HepG2 (cell line): Measurements from ENCODE around the gene IKZF3. TPM values are rescaled to one million over a fixed set of nuclear protein-coding genes. Genes with fewer than 3 reads are reported as not detected.

Experiments
- ATF4 ChIP-seq, 2 experiments: fragments of 450-650 bp in 1 of 2; sonication (generic) in 1 of 2; formaldehyde crosslinking; IDR thresholded peaks; 2 replicates each; pipeline versions ENCODE4 v1.5.0 to v1.8.0; 2020 to 2022; ENCODE audit warnings: mild to moderate bottlenecking in 1 of 2, missing genetic modification reagents in 1 of 2
- ATRX ChIP-seq: sonication (generic); formaldehyde crosslinking; IDR thresholded peaks from 2 replicates; pipeline ENCODE4 v1.4.0; 2020; ENCODE audit warnings: missing genetic modification reagents, borderline replicate concordance
- BATF2 ChIP-seq: sonication (generic); formaldehyde crosslinking; IDR thresholded peaks from 2 replicates; pipeline ENCODE4 v1.8.0; 2022; ENCODE audit warnings: mild to moderate bottlenecking, missing genetic modification reagents, moderate library complexity
- FOXA3 ChIP-seq: IDR thresholded peaks from 2 replicates; pipeline ENCODE4 v1.6.1; 2016; ENCODE audit warnings: missing genetic modification reagents, missing compliant biosample characterization
- KLF11 ChIP-seq: IDR thresholded peaks from 2 replicates; pipeline ENCODE4 v1.6.1; 2016; ENCODE audit warnings: missing compliant biosample characterization
- MAFG ChIP-seq: sonication (generic); formaldehyde crosslinking; IDR thresholded peaks from 2 replicates; pipeline ENCODE4 v1.5.1; 2020; ENCODE audit warnings: mild to moderate bottlenecking, missing genetic modification reagents
- REST ChIP-seq, 2 experiments: IDR thresholded peaks; 2 replicates each; pipeline ENCODE4 v1.6.1; 2011 to 2012; ENCODE audit warnings: low read length in 2 of 2, borderline replicate concordance in 1 of 2, low read depth in 1 of 2, mild to moderate bottlenecking in 1 of 2, moderate library complexity in 1 of 2
- RFX1 ChIP-seq: fragments of 450-650 bp; IDR thresholded peaks from 2 replicates; pipeline ENCODE4 v1.6.1; 2017
- RFXAP ChIP-seq: sonication (generic); formaldehyde crosslinking; IDR thresholded peaks from 2 replicates; pipeline ENCODE4 v1.4.0; 2020; ENCODE audit warnings: missing genetic modification reagents, borderline replicate concordance
- SMARCE1 ChIP-seq: fragments of 450-650 bp; IDR thresholded peaks from 2 replicates; pipeline ENCODE4 v1.6.1; 2017; ENCODE audit warnings: borderline replicate concordance
- ZBTB8A ChIP-seq: sonication (generic); formaldehyde crosslinking; IDR thresholded peaks from 2 replicates; pipeline ENCODE4 v1.4.0; 2020; ENCODE audit warnings: mild to moderate bottlenecking, low read depth, missing genetic modification reagents, borderline replicate concordance
- ZNF619 ChIP-seq: sonication (generic); formaldehyde crosslinking; IDR thresholded peaks from 2 replicates; pipeline ENCODE4 v1.4.0; 2020; ENCODE audit warnings: mild to moderate bottlenecking, missing genetic modification reagents
- ZNF670 ChIP-seq: sonication (generic); formaldehyde crosslinking; IDR thresholded peaks from 2 replicates; pipeline ENCODE4 v1.8.0; 2022; ENCODE audit warnings: mild to moderate bottlenecking, missing genetic modification reagents, borderline replicate concordance
- ZSCAN5A ChIP-seq: sonication (generic); formaldehyde crosslinking; IDR thresholded peaks from 2 replicates; pipeline ENCODE4 v1.8.0; 2022; ENCODE audit warnings: mild to moderate bottlenecking, missing genetic modification reagents, borderline replicate concordance
- polyA plus RNA-seq, 8 experiments: library from polyadenylated mRNA; depleted of rRNA in 3 of 8; stranded (reverse) in 7 of 8; unstranded in 1 of 8; fragments of >200 nt; fragmentation: Illumina TruSeq in 4 of 8; extraction: Trizol in 4 of 8; gene quantifications; 2 replicates each; pipeline versions ENCODE4 v1.2.1 to v1.2.3, GENCODE V29; 2011 to 2016; ENCODE audit warnings: low read depth in 4 of 8, missing spikeins in 1 of 8, mixed read lengths in 1 of 8; ENCODE audit not compliant: insufficient read depth in 1 of 8
- total RNA-seq, 5 experiments: library from RNA; depleted of rRNA; stranded (reverse); fragments of >200 nt; fragmentation: Illumina TruSeq; extraction: Trizol; gene quantifications; 2 replicates each; pipeline ENCODE4 v1.2.3, GENCODE V29; 2016; ENCODE audit warnings: low read depth in 1 of 5

Gene IKZF3
- total and polyA plus RNA-seq, 2 of the 13 experiments (the other 11 are each of a cell fraction or from before 2014, with no cell fraction given) = not detected

- TF ChIP-seq REST (IDR thresholded peaks at IDR 0.05; ENCODE audit: borderline replicate concordance in 1 of 2, low read depth in 1 of 2, low read length in 2 of 2) (peak in 1 of 2 experiments; percentile 33; a peak in 1 of 4 replicates), ZBTB8A (peak; percentile 59; the same call in 1 of the 2 replicates), ZNF619 (CRISPR knock-in tag) (peak; percentile 91), BATF2 (CRISPR knock-in tag) (peak; percentile 85), MAFG (peak; percentile 39; the same call in 1 of the 2 replicates), KLF11 (CRISPR knock-in tag) (peak; percentile 94; the same call in 1 of the 2 replicates), RFX1 (no peak), SMARCE1 (no peak), RFXAP (CRISPR knock-in tag) (peak; percentile 84; the same call in 1 of the 2 replicates), ZNF670 (CRISPR knock-in tag) (peak; percentile 96), ZSCAN5A (CRISPR knock-in tag) (peak; percentile 96), ATF4 (CRISPR knock-in tag; IDR thresholded peaks at IDR 0.05) (peak in 1 of 2 experiments; percentile 76; a peak in 2 of 4 replicates), ATRX (CRISPR knock-in tag) (no peak), FOXA3 (CRISPR knock-in tag) (peak; percentile 72)
Measured at GRCh38 chr17:39863918-39864746, at the start of gene IKZF3 (continued).
